ENCODE results near the gene SRR.

GRCh38 chr17:2304931-2305330 is 1.2 kb downstream of the SRR start:
- TF ChIP-seq POLR2A (IDR thresholded peaks at IDR 0.05) (no peak), CTCF (IDR thresholded peaks at IDR 0.05) (no peak), EP300 (IDR thresholded peaks at IDR 0.05) (no peak)

All from ovary (tissue), 3 donors.